ENCODE measurements around the gene OTUD5. TPM values are rescaled to one million over a fixed set of nuclear protein-coding genes. Genes with fewer than 3 reads are reported as not detected.
A peak's percentile ranks its signal among the peaks of the same experiment; 100 is the strongest.

The OTUD5 gene
- total and polyA plus RNA-seq, 2 donors from 2014 or later: 40.2 to 56.2 TPM

DNA sequence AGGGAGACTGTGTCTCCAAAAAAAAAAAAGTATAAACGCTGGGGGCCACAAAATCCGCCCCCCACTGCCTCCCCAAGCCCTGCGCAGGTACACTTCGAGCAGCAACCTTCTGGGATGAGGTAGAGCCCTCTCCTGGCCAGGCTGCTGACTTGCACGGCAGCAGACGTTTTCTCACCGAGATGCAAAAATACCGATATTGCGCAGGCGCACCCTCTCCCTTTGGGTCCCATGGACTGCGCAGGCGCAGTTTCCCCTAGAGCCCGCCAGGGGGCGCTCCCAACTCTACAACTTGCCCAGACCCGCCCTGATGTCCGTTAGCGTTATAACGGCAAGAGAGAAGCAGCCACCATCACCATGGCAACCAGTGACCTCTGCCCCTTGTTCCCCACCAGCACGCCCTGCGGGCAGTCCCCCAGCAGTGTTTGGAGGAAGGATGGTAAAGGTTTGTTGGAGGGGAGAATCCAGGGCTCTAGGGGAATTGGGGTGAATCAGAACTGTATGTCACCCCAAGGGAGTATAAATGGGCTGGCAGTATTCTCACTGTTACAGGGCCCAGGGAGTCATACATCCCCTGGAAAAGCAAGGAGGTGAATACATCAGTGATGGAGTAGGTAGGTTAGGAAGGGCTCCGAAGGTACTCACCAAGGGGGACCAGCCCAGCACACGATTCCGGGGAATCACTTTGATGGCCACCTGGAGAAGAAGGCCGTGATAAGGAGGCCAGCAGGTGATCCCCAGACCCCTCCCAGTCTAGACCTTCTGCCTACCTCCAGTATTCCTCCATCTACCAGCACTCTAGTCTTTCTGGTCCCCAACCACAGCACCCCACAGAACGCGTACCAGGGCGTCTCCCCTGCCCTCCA, 40.0 kb downstream of the OTUD5 start:
- Histone ChIP-seq H3K4me3 (ENCODE audit: low read length in 3 of 3) (peak overlapping the region in 2 of 3 donors; percentile 28 to 46), H3K4me1 (ENCODE audit: control insufficient read depth in 2 of 3, insufficient read depth in 2 of 3, low read depth in 1 of 3, low read length in 3 of 3) (peaks cover 0 to 15% (median 0%) of the 10 kb centered on the region in 3 donors), H3K36me3 (ENCODE audit: control insufficient read depth in 2 of 3, insufficient read depth in 3 of 3, low read length in 3 of 3) (no peaks in the 10 kb centered on the region), H3K9me3 (ENCODE audit: control insufficient read depth in 2 of 3, insufficient read depth in 1 of 3, low read length in 3 of 3) (no peaks in the 10 kb centered on the region), H3K27me3 (ENCODE audit: control insufficient read depth, insufficient read depth, low read length) (no peaks in the 10 kb centered on the region), H3K9ac (ENCODE audit: low read length in 3 of 3) (peak overlapping the region in 1 of 3 donors; percentile 19), H3K27ac (ENCODE audit: low read depth in 2 of 2, low read length in 2 of 2) (no peak overlapping the region)
- intact Hi-C loops (cut with DNase I): no loop called here
- peak; percentile 75 for TF ChIP-seq CTCF (IDR thresholded peaks at IDR 0.05; ENCODE audit: borderline replicate concordance, extremely low read depth, insufficient read depth)
- peak; percentile 97 for FAIRE-seq
- DNase-seq: peak; percentile 93 to 95 (median 94)

DNA sequence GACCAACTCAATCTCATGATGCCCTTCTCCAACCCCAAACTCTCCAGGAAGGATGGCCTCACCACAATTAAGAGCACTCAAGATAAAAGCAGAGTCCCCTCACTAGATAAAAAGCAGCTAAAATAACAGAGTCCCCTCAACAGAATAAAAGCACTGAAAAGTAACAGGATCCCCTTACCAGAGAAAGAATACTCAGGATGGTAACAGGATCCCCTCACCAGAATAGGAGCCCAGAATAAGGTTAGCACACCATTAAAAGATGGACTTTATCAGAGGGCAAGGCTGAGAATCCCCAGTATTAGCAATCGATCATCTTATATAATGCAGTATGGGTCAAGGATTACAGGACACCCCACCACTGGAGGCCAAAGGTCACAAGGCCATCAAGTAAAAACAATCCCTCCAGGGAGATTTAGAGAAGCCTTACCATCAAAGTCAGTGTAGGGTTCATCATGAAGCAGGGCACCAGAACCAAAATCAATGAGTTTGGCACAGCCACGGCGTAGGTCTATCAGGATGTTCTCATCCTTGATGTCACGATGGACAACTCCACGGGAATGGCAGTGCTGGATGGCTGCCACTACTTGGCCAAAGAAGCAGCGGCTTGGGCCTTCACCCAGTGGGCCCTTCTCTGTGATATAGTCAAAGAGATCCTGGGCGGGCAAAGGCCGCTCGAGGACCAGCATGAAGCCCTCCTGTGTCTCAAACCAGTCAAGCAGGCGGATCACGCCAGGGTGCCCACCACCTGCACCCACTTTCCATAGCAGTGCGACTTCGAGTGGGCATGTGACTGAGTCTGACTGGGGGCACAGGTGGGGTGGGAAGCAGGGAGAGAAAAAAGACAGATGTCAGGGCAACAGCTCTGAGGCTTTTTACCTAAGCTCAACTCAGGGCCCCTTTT, 42.6 kb downstream of the OTUD5 start:
- Histone ChIP-seq H3K4me1 (ENCODE audit: control insufficient read depth in 2 of 3, insufficient read depth in 2 of 3, low read depth in 1 of 3, low read length in 3 of 3) (peaks cover 0 to 21% (median 0%) of the 10 kb centered on the region in 3 donors), H3K36me3 (ENCODE audit: control insufficient read depth in 2 of 3, insufficient read depth in 3 of 3, low read length in 3 of 3) (no peaks in the 10 kb centered on the region), H3K4me3 (ENCODE audit: low read length in 3 of 3) (no peak overlapping the region), H3K27me3 (ENCODE audit: control insufficient read depth, insufficient read depth, low read length) (no peaks in the 10 kb centered on the region), H3K9me3 (ENCODE audit: control insufficient read depth in 2 of 3, insufficient read depth in 1 of 3, low read length in 3 of 3) (no peaks in the 10 kb centered on the region), H3K27ac (ENCODE audit: low read depth in 2 of 2, low read length in 2 of 2) (no peak overlapping the region), H3K9ac (ENCODE audit: low read length in 3 of 3) (no peak overlapping the region)
- DNase-seq: peak in 1 of 5 donors; percentile 69
- no peak for TF ChIP-seq CTCF (IDR thresholded peaks at IDR 0.05; ENCODE audit: borderline replicate concordance, extremely low read depth, insufficient read depth)
- no peak for FAIRE-seq
- intact Hi-C loops (cut with DNase I): no loop called here

DNA sequence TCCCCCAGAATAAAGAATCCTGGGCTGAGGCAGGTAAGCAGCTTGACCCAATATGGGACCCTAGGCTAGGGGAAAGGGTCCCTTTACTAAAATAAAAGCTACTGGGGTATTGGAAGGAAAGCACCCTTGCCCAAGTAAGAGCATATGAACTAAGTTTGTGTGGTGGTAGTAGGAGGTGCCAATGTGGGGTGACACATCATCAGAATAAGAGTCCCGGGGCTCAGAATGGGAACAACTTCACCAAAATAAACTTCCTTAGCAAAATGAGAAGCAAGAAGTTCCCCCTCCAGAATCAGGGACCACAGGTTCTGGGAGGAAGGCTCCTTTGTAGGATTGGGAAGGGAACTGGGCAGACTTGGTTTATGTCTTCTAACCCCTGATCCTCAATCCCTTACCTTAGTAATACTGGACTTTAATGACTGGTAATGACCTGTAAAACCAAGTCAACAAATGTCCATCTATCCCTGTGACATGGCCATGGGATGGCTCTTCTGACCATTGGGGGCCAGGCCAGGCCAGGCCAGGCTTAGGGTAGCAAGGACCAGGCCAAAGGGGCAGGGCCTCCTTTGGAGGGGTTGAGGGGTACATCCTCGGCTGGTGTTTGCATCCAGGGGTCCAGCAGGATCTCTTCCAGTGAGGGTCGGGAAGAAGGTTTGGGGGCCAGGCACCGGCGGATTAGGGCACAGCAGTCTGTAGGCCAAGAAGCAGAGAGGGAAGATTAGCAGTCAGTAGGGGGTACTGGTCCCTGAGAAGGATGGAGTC, 43.6 kb downstream of the OTUD5 start:
- TF ChIP-seq CTCF (IDR thresholded peaks at IDR 0.05; ENCODE audit: borderline replicate concordance, extremely low read depth, insufficient read depth): no peak
- Histone ChIP-seq H3K4me3 (ENCODE audit: low read length in 3 of 3) (no peak overlapping the region), H3K27ac (ENCODE audit: low read depth in 2 of 2, low read length in 2 of 2) (no peak overlapping the region), H3K9me3 (ENCODE audit: control insufficient read depth in 2 of 3, insufficient read depth in 1 of 3, low read length in 3 of 3) (no peaks in the 10 kb centered on the region), H3K27me3 (ENCODE audit: control insufficient read depth, insufficient read depth, low read length) (no peaks in the 10 kb centered on the region), H3K4me1 (ENCODE audit: control insufficient read depth in 2 of 3, insufficient read depth in 2 of 3, low read depth in 1 of 3, low read length in 3 of 3) (peaks cover 0 to 15% (median 0%) of the 10 kb centered on the region in 3 donors), H3K36me3 (ENCODE audit: control insufficient read depth in 2 of 3, insufficient read depth in 3 of 3, low read length in 3 of 3) (no peaks in the 10 kb centered on the region), H3K9ac (ENCODE audit: low read length in 3 of 3) (no peak overlapping the region)
- no peak for FAIRE-seq
- peak in 1 of 5 donors; percentile 46 for DNase-seq
- intact Hi-C loops (cut with DNase I): no loop called here
